ENCODE measurements around the gene CEP120.
"Not testable (repeated sequence)": the region's sequence is repeated elsewhere in the genome, so short reads cannot be mapped to it uniquely, and the experiment has no call there.

Gene CEP120

GRCh38 chr5:123429993-123430392 is 6.8 kb upstream of the CEP120 start:
- in situ Hi-C loops (cut with HindIII; ENCODE audit: low pct_unique_long_range_greater_than_20kb, low sequenced_read_pairs) = no loop called here
- peak; percentile 49 to 93 for DNase-seq (ENCODE audit: low read depth in 1 of 2, low spot score in 1 of 2)
- no peak for TF ChIP-seq JUND (IDR thresholded peaks at IDR 0.05; ENCODE audit: low read depth)

GRCh38 chr5:123429221-123429954 is 6.2 kb upstream of the CEP120 start:
- DNase-seq (ENCODE audit: low read depth in 1 of 2, low spot score in 1 of 2) = no peak
- in situ Hi-C loops (cut with HindIII; ENCODE audit: low pct_unique_long_range_greater_than_20kb, low sequenced_read_pairs) = no loop called here
- no peak for TF ChIP-seq JUND (IDR thresholded peaks at IDR 0.05; ENCODE audit: low read depth)

GRCh38 chr5:123428521-123429220 is 5.5 kb upstream of the CEP120 start:
- peak in 1 of 2 experiments; percentile 90 for DNase-seq (ENCODE audit: low read depth in 1 of 2, low spot score in 1 of 2)
- in situ Hi-C loops (cut with HindIII; ENCODE audit: low pct_unique_long_range_greater_than_20kb, low sequenced_read_pairs) = no loop called here
- TF ChIP-seq JUND (IDR thresholded peaks at IDR 0.05; ENCODE audit: low read depth) = no peak

- no peak for TF ChIP-seq JUND (IDR thresholded peaks at IDR 0.05; ENCODE audit: low read depth)
- no peak for DNase-seq (ENCODE audit: low read depth in 1 of 2, low spot score in 1 of 2)
- in situ Hi-C loops (cut with HindIII; ENCODE audit: low pct_unique_long_range_greater_than_20kb, low sequenced_read_pairs) = no loop called here
These were observed 4.1 kb upstream of the CEP120 start for GRCh38 chr5:123427281-123427680.

- no peak for DNase-seq (ENCODE audit: low read depth in 1 of 2, low spot score in 1 of 2)
- in situ Hi-C loops (cut with HindIII; ENCODE audit: low pct_unique_long_range_greater_than_20kb, low sequenced_read_pairs) = no loop called here
- no peak for TF ChIP-seq JUND (IDR thresholded peaks at IDR 0.05; ENCODE audit: low read depth)
These were observed 2.2 kb upstream of the CEP120 start for GRCh38 chr5:123425431-123425830.

- no peak for DNase-seq (ENCODE audit: low read depth in 1 of 2, low spot score in 1 of 2)
These were observed 548 bp downstream of the CEP120 start for GRCh38 chr5:123422433-123423277.

GRCh38 chr5:123421773-123422172 is 1.4 kb downstream of the CEP120 start:
- DNase-seq (ENCODE audit: low read depth in 1 of 2, low spot score in 1 of 2) = no peak
- no peak for TF ChIP-seq JUND (IDR thresholded peaks at IDR 0.05; ENCODE audit: low read depth)
- in situ Hi-C loops (cut with HindIII; ENCODE audit: low pct_unique_long_range_greater_than_20kb, low sequenced_read_pairs) = no loop called here

More at GRCh38 chr5:123422433-123423277, 548 bp downstream of the CEP120 start:
- in situ Hi-C loops (cut with HindIII; ENCODE audit: low pct_unique_long_range_greater_than_20kb, low sequenced_read_pairs) = no loop called here
- no peak for TF ChIP-seq JUND (IDR thresholded peaks at IDR 0.05; ENCODE audit: low read depth)

- in situ Hi-C loops (cut with HindIII; ENCODE audit: low pct_unique_long_range_greater_than_20kb, low sequenced_read_pairs) = no loop called here
- TF ChIP-seq JUND (IDR thresholded peaks at IDR 0.05; ENCODE audit: low read depth) = no peak
- no peak for DNase-seq (ENCODE audit: low read depth in 1 of 2, low spot score in 1 of 2)
These were observed 8.2 kb downstream of the CEP120 start for GRCh38 chr5:123414974-123415373.

GRCh38 chr5:123412206-123412605 is 11.0 kb downstream of the CEP120 start:
- no peak for DNase-seq (ENCODE audit: low read depth in 1 of 2, low spot score in 1 of 2)
- in situ Hi-C loops (cut with HindIII; ENCODE audit: low pct_unique_long_range_greater_than_20kb, low sequenced_read_pairs) = no loop called here
- TF ChIP-seq JUND (IDR thresholded peaks at IDR 0.05; ENCODE audit: low read depth) = no peak

GRCh38 chr5:123401999-123402398 is 21.2 kb downstream of the CEP120 start:
- DNase-seq (ENCODE audit: low read depth in 1 of 2, low spot score in 1 of 2); in situ Hi-C loops (cut with HindIII; ENCODE audit: low pct_unique_long_range_greater_than_20kb, low sequenced_read_pairs): not testable (repeated sequence)

GRCh38 chr5:123401320-123401719 is 21.9 kb downstream of the CEP120 start:
- no peak for DNase-seq (ENCODE audit: low read depth in 1 of 2, low spot score in 1 of 2)
- no peak for TF ChIP-seq JUND (IDR thresholded peaks at IDR 0.05; ENCODE audit: low read depth)
- in situ Hi-C loops (cut with HindIII; ENCODE audit: low pct_unique_long_range_greater_than_20kb, low sequenced_read_pairs) = no loop called here

- in situ Hi-C loops (cut with HindIII; ENCODE audit: low pct_unique_long_range_greater_than_20kb, low sequenced_read_pairs); DNase-seq (ENCODE audit: low read depth in 1 of 2, low spot score in 1 of 2): not testable (repeated sequence)
These were observed 22.3 kb downstream of the CEP120 start for GRCh38 chr5:123400870-123401291.

Measured in T47D (cell line).